Endothelial cell (in vitro differentiated cells): Measurements from ENCODE around the gene LNX2. TPM values are rescaled to one million over a fixed set of nuclear protein-coding genes. Genes with fewer than 3 reads are reported as not detected.

ENCODE experiments used
- DNase-seq: peaks from one replicate; pipeline ENCODE4 v3.0.0; 2021; ENCODE audit warnings: low spot score
- H3K27ac Mint-ChIP-seq: one replicate; pipeline ENCODE4 v1.8.0; 2021; ENCODE audit warnings: mixed read lengths, inconsistent platforms; ENCODE audit not compliant: unreplicated experiment
- H3K27me3 Mint-ChIP-seq: one replicate; pipeline ENCODE4 v1.8.0; 2021; ENCODE audit warnings: mild to moderate bottlenecking, moderate library complexity, mixed read lengths, inconsistent platforms; ENCODE audit not compliant: unreplicated experiment
- H3K36me3 Mint-ChIP-seq: one replicate; pipeline ENCODE4 v1.8.0; 2021; ENCODE audit warnings: mild to moderate bottlenecking, low read depth, mixed read lengths, inconsistent platforms; ENCODE audit not compliant: unreplicated experiment
- H3K4me1 Mint-ChIP-seq: one replicate; pipeline ENCODE4 v1.8.0; 2021; ENCODE audit warnings: mild to moderate bottlenecking, mixed read lengths, inconsistent platforms; ENCODE audit not compliant: unreplicated experiment
- H3K4me3 Mint-ChIP-seq: one replicate; pipeline ENCODE4 v1.8.0; 2021; ENCODE audit warnings: mild to moderate bottlenecking, mixed read lengths, inconsistent platforms; ENCODE audit not compliant: unreplicated experiment
- H3K9me3 Mint-ChIP-seq: one replicate; pipeline ENCODE4 v1.8.0; 2021; ENCODE audit warnings: mixed read lengths, inconsistent platforms; ENCODE audit not compliant: unreplicated experiment
- total RNA-seq: library from RNA; stranded (reverse); fragmentation: NEBNext Ultra II Directional; extraction: Animal tissue kit (Norgen Biotek cat#: 25700); gene quantifications from one replicate; pipeline ENCODE4 v1.2.1, GENCODE V29; 2021; ENCODE audit not compliant: unreplicated experiment
- TF ChIP-seq, protein P1 (sequence below): fragments of 200-600 bp; sonication (generic); IDR thresholded peaks from one replicate; pipeline ENCODE4 v1.5.0; 2021; ENCODE audit warnings: antibody characterized with exemption; ENCODE audit not compliant: unreplicated experiment

Gene LNX2
- total RNA-seq, 1 donor from 2014 or later: 14.0 TPM

DNA sequence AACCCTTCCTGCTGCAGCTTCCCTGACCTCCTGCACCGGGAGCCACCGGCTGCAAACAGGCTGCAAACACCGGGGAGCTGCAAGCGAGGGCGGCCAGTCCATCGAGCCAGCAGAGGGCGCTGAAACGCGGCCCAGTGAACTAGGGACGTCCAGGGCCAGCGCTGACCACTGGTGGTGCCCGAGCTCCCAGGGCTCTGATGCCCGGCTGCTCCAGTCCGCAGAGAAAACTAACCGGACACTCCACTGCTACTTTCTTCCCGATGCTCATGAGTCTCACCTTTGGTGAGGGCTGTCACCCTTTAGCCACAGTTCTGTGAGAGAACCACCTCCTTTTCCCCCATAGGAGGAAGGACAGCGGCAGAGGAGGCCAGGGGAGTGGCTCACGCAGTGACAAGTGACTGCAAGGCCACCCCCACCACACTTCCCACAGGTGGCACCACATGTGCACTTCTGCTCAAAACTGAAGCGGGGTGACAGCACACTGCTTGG, 87.1 kb downstream of the LNX2 start:
- peak; percentile 96 for DNase-seq
- H3K9me3 Mint-ChIP-seq: no peaks in the 10 kb centered on the region
- peaks cover 6% of the 10 kb centered on the region for H3K36me3 Mint-ChIP-seq
- H3K27ac Mint-ChIP-seq: no peak overlapping the region
- H3K27me3 Mint-ChIP-seq: no peaks in the 10 kb centered on the region
- H3K4me3 Mint-ChIP-seq: no peak overlapping the region
- TF ChIP-seq, protein P1, sequence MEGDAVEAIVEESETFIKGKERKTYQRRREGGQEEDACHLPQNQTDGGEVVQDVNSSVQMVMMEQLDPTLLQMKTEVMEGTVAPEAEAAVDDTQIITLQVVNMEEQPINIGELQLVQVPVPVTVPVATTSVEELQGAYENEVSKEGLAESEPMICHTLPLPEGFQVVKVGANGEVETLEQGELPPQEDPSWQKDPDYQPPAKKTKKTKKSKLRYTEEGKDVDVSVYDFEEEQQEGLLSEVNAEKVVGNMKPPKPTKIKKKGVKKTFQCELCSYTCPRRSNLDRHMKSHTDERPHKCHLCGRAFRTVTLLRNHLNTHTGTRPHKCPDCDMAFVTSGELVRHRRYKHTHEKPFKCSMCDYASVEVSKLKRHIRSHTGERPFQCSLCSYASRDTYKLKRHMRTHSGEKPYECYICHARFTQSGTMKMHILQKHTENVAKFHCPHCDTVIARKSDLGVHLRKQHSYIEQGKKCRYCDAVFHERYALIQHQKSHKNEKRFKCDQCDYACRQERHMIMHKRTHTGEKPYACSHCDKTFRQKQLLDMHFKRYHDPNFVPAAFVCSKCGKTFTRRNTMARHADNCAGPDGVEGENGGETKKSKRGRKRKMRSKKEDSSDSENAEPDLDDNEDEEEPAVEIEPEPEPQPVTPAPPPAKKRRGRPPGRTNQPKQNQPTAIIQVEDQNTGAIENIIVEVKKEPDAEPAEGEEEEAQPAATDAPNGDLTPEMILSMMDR: peak; percentile 80
- peaks cover 2% of the 10 kb centered on the region for H3K4me1 Mint-ChIP-seq

DNA sequence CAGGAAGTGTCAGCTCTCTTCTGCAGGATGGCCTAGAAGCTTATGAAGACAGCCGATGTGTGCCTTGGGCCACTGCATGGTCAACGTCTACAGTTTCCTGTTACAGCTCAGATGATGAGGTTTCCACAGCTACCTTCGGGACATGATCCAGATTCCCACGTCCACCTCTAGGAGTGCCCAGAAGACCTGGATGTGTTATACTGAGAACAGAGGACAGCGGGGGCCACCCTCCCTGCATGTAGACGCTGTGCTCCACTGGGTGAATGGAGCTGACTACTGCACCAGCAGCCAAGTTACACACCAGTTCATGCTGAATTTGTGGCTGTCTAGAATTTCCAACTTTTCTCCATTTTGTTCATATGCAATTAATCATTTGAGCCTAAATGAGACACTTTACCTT, 91.4 kb downstream of the LNX2 start:
- H3K27me3 Mint-ChIP-seq: no peaks in the 10 kb centered on the region

DNA sequence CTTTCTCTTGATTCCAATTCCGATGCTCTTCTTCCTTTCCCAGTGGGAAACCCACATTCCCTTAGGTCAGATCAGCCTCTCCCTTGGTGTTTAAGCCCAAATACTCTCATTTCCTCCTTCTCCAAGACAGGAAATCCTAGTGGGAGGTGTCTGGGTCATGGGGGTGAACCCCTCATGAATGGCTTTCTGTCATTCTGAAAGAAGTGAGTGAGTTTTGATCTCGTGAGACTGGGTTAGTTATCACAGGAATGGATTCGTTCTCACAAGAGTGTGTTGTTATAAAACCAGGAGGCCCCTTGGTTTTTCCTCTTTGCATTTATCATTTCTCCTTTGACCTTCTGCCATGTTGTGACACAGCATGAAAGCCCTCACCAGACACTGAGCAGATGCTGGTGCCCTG, 93.8 kb downstream of the LNX2 start:
- no peak overlapping the region for H3K4me3 Mint-ChIP-seq
- DNase-seq: no peak
- peaks cover 14% of the 10 kb centered on the region for H3K4me1 Mint-ChIP-seq
- H3K27me3 Mint-ChIP-seq: no peaks in the 10 kb centered on the region
- no peak overlapping the region for H3K27ac Mint-ChIP-seq
- H3K36me3 Mint-ChIP-seq: peaks cover 11% of the 10 kb centered on the region
- H3K9me3 Mint-ChIP-seq: no peaks in the 10 kb centered on the region
- TF ChIP-seq, protein P1: no peak

More for the DNA sequence above, 91.4 kb downstream of the LNX2 start:
- Mint-ChIP-seq H3K4me1 (peaks cover 16% of the 10 kb centered on the region), H3K36me3 (peaks cover 11% of the 10 kb centered on the region), H3K9me3 (no peaks in the 10 kb centered on the region), H3K4me3 (peak overlapping the region; percentile 14), H3K27ac (no peak overlapping the region)
- TF ChIP-seq, protein P1: no peak
- no peak for DNase-seq

DNA sequence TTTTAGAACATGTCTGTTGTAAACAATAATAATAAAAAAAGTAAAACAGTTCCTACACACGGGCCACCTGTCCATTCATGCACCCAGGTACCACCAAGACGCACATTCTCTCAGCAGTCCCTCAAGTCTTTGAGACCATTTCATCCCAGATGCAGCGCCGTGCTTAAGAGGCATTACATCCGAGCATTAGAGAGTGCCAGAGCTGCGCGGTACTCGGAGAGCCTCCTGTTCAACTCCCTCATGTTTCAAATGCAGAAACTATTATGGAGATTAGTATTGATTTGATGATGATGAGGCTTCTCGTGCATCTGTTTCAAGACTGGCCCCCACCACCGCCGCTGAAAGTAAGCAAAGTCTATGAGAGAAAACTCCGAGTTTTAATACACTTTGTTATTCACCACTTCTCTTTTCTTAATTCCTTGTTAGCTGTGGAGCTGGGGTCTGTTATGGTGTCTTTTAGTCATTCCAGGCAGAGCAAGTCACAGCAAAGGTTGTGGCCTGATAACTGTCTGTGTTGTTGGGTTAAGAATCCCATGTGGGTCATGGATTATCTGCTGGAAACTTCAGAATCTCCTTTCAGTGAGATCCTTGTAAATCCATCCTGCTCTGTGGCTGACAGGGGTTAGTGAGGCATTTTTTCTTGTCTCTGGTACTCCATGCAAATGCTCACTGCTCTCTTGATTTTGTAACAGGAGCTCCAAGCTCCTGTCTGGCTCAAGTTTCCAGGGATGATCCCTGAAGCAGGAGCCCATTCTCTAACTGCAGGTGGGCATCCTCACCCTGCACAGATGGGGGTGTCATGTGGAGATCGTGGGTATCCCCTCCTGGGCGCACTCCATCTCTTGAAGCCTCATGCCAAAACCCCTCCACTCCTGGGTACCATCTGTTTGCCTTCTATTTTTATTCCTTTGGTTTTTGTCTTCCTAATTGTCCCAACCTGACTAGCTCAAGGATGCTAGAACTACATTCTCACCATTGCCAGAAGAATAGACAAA, 95.1 kb downstream of the LNX2 start:
- H3K4me3 Mint-ChIP-seq: no peak overlapping the region
- no peak for DNase-seq
- peaks cover 11% of the 10 kb centered on the region for H3K36me3 Mint-ChIP-seq
- H3K9me3 Mint-ChIP-seq: no peaks in the 10 kb centered on the region
- TF ChIP-seq, protein P1: no peak
- no peak overlapping the region for H3K27ac Mint-ChIP-seq
- no peaks in the 10 kb centered on the region for H3K27me3 Mint-ChIP-seq
- H3K4me1 Mint-ChIP-seq: peaks cover 14% of the 10 kb centered on the region
